ENCODE data around the gene CPE.

DNA sequence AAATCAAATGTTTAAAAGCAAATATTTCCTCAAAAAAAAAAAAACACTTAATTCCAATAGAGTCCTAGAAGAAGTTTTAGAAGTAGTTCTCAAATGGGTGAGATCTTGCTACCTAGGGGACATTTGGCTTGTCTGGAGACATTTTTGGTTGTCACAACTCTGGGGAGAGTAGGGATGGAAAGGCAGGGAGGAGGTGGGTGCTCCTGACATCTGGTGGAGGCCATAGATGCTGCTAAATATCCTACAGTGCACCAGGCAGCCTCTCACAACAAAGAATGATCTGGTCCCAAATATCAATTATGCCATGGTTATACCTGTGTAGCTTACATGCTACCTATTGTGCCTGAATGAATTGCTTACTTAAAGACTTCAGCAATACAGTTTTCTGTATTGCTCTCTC, 46.8 kb downstream of the CPE start:
- TF ChIP-seq CTCF (IDR thresholded peaks at IDR 0.05) = no peak
- no peak for TF ChIP-seq EP300 (IDR thresholded peaks at IDR 0.05)
- TF ChIP-seq POLR2A (IDR thresholded peaks at IDR 0.05) = no peak
- no peak for TF ChIP-seq POLR2AphosphoS5 (IDR thresholded peaks at IDR 0.05)

Data from suprapubic skin (tissue), 4 donors.